HepG2 (cell line): ENCODE measurements around the gene MVP. TPM values are rescaled to one million over a fixed set of nuclear protein-coding genes. Genes with fewer than 3 reads are reported as not detected.

Source experiments
- ATAD3A ChIP-seq: sonication (generic); formaldehyde crosslinking; IDR thresholded peaks from 2 replicates; pipeline ENCODE4 v1.4.0; 2020; ENCODE audit warnings: missing genetic modification reagents
- DMAP1 ChIP-seq: IDR thresholded peaks from 2 replicates; pipeline ENCODE4 v1.6.1; 2016
- HCFC1 ChIP-seq: fragments of 150-350 bp; IDR thresholded peaks from 2 replicates; pipeline ENCODE4 v1.6.1; 2014; ENCODE audit warnings: low read depth, low read length
- HOXA5 ChIP-seq: sonication (generic); formaldehyde crosslinking; IDR thresholded peaks from 2 replicates; pipeline ENCODE4 v1.4.0; 2020; ENCODE audit warnings: missing genetic modification reagents
- KDM3A ChIP-seq: IDR thresholded peaks from 2 replicates; pipeline ENCODE4 v1.6.1; 2018; ENCODE audit warnings: low read depth, missing compliant biosample characterization
- KDM5A ChIP-seq: fragments of 200-600 bp; sonication (generic); IDR thresholded peaks from 2 replicates; pipeline ENCODE4 v1.7.0; 2018; ENCODE audit warnings: antibody characterized with exemption, mild to moderate bottlenecking, low read length, borderline replicate concordance
- SRF ChIP-seq: IDR thresholded peaks from 2 replicates; pipeline ENCODE4 v1.6.1; 2011; ENCODE audit warnings: mild to moderate bottlenecking, low read depth, low read length, moderate library complexity
- SRSF9 ChIP-seq: fragments of 200-400 bp; formaldehyde crosslinking; IDR thresholded peaks from 2 replicates; pipeline ENCODE4 v1.6.1; 2018; ENCODE audit warnings: borderline replicate concordance, mild to moderate bottlenecking, low read depth, low read length; ENCODE audit not compliant: insufficient read depth, poor library complexity, severe bottlenecking
- TFAP4 ChIP-seq: sonication (generic); IDR thresholded peaks from 2 replicates; pipeline ENCODE4 v1.6.1; 2016; ENCODE audit warnings: low read depth, borderline replicate concordance
- TMF1 ChIP-seq: sonication (generic); formaldehyde crosslinking; IDR thresholded peaks from 2 replicates; pipeline ENCODE4 v1.8.1; 2022; ENCODE audit warnings: low read depth, missing genetic modification reagents
- ZBTB49 ChIP-seq: sonication (generic); formaldehyde crosslinking; IDR thresholded peaks from 2 replicates; pipeline ENCODE4 v1.4.0; 2020; ENCODE audit warnings: missing genetic modification reagents, borderline replicate concordance
- ZNF138 ChIP-seq: sonication (generic); formaldehyde crosslinking; IDR thresholded peaks from 2 replicates; pipeline ENCODE4 v1.5.0; 2020; ENCODE audit warnings: mild to moderate bottlenecking, low read depth, missing genetic modification reagents
- ZNF619 ChIP-seq: sonication (generic); formaldehyde crosslinking; IDR thresholded peaks from 2 replicates; pipeline ENCODE4 v1.4.0; 2020; ENCODE audit warnings: mild to moderate bottlenecking, missing genetic modification reagents
- ZSCAN30 ChIP-seq: sonication (generic); formaldehyde crosslinking; IDR thresholded peaks from 2 replicates; pipeline ENCODE4 v1.5.0; 2020; ENCODE audit warnings: mild to moderate bottlenecking, missing genetic modification reagents
- polyA plus RNA-seq, 8 experiments: library from polyadenylated mRNA; depleted of rRNA in 3 of 8; stranded (reverse) in 7 of 8; unstranded in 1 of 8; fragments of >200 nt; fragmentation: Illumina TruSeq in 4 of 8; extraction: Trizol in 4 of 8; gene quantifications; 2 replicates each; pipeline versions ENCODE4 v1.2.1 to v1.2.3, GENCODE V29; 2011 to 2016; ENCODE audit warnings: low read depth in 4 of 8, missing spikeins in 1 of 8, mixed read lengths in 1 of 8; ENCODE audit not compliant: insufficient read depth in 1 of 8
- total RNA-seq, 5 experiments: library from RNA; depleted of rRNA; stranded (reverse); fragments of >200 nt; fragmentation: Illumina TruSeq; extraction: Trizol; gene quantifications; 2 replicates each; pipeline ENCODE4 v1.2.3, GENCODE V29; 2016; ENCODE audit warnings: low read depth in 1 of 5
- TF ChIP-seq, protein P1 (sequence below): sonication (generic); formaldehyde crosslinking; IDR thresholded peaks from 2 replicates; pipeline ENCODE4 v1.8.1; 2023; ENCODE audit warnings: mild to moderate bottlenecking, inconsistent platforms, moderate library complexity, missing genetic modification reagents, borderline replicate concordance
- TF ChIP-seq, protein P2 (sequence below): sonication (generic); formaldehyde crosslinking; IDR thresholded peaks from 2 replicates; pipeline ENCODE4 v1.4.0; 2020; ENCODE audit warnings: missing genetic modification reagents
- TF ChIP-seq, protein P3 (sequence below): sonication (generic); formaldehyde crosslinking; IDR thresholded peaks from 2 replicates; pipeline ENCODE4 v1.8.0; 2023; ENCODE audit warnings: mild to moderate bottlenecking, missing genetic modification reagents

Gene MVP
- total and polyA plus RNA-seq, 2 of the 13 experiments (the other 11 are each of a cell fraction or from before 2014, with no cell fraction given): 22.9 to 43.5 TPM

DNA sequence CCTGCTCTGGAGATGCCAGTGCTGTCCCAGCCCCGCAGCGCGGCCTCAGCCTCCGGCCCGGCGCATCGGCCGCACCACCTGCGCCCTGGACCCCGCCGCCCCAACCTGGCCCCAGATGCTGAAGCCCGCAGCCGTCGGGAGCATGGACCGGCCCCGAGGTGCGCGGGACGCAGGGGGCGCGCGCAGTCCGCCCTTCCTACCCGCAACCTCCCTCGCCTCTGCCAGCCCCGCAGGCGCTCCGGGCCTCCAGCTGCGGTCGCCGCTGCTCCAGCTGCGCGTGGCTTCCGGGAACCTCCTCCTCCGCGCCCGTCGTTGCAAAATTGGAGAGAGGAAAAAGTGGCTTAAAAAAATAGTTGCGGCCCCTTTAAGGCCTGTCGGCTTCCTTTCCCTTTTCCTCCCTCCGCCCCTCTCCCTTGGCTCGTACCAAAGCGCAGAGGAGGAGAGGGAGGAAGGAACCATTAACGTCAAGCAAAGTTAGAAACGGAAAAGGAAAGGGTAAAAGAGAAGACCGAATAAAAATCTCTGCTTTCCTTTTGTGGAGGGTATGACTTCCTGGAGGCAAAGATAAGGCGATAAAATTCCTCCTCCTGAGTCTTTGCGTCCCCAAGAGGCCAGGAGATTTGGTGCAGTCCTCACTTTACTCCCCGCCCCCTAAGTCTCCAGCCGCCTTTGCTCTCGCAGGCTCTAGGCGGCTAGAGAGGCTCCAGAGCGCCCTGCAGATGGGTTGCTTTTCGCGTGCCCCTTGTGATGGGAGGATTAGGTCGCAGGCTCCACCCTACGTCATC, 42.8 kb downstream of the MVP start, which contains the start of gene CDIPT (continued):
- TF ChIP-seq ZBTB49 (CRISPR knock-in tag): 0 out of 2 replicates have a peak, but pooled peaks have one; percentile 36
- TF ChIP-seq HOXA5 (CRISPR knock-in tag): 0 out of 2 replicates have a peak, but pooled peaks have one; percentile 43
- peak; percentile 90 for TF ChIP-seq KDM5A
- TF ChIP-seq, protein P1, sequence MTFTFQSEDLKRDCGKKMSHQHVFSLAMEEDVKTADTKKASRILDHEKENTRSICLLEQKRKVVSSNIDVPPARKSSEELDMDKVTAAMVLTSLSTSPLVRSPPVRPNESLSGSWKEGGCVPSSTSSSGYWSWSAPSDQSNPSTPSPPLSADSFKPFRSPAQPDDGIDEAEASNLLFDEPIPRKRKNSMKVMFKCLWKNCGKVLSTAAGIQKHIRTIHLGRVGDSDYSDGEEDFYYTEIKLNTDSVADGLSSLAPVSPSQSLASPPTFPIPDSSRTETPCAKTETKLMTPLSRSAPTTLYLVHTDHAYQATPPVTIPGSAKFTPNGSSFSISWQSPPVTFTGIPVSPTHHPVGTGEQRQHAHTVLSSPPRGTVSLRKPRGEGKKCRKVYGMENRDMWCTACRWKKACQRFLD (CRISPR knock-in tag): no peak
- TF ChIP-seq KDM3A: peak; percentile 91
- TF ChIP-seq ZSCAN30: 0 out of 2 replicates have a peak, but pooled peaks have one; percentile 91
- no peak for TF ChIP-seq ZNF619 (CRISPR knock-in tag)
- TF ChIP-seq TMF1: peak; percentile 56; the same call in 1 of the 2 replicates
- TF ChIP-seq, protein P2, sequence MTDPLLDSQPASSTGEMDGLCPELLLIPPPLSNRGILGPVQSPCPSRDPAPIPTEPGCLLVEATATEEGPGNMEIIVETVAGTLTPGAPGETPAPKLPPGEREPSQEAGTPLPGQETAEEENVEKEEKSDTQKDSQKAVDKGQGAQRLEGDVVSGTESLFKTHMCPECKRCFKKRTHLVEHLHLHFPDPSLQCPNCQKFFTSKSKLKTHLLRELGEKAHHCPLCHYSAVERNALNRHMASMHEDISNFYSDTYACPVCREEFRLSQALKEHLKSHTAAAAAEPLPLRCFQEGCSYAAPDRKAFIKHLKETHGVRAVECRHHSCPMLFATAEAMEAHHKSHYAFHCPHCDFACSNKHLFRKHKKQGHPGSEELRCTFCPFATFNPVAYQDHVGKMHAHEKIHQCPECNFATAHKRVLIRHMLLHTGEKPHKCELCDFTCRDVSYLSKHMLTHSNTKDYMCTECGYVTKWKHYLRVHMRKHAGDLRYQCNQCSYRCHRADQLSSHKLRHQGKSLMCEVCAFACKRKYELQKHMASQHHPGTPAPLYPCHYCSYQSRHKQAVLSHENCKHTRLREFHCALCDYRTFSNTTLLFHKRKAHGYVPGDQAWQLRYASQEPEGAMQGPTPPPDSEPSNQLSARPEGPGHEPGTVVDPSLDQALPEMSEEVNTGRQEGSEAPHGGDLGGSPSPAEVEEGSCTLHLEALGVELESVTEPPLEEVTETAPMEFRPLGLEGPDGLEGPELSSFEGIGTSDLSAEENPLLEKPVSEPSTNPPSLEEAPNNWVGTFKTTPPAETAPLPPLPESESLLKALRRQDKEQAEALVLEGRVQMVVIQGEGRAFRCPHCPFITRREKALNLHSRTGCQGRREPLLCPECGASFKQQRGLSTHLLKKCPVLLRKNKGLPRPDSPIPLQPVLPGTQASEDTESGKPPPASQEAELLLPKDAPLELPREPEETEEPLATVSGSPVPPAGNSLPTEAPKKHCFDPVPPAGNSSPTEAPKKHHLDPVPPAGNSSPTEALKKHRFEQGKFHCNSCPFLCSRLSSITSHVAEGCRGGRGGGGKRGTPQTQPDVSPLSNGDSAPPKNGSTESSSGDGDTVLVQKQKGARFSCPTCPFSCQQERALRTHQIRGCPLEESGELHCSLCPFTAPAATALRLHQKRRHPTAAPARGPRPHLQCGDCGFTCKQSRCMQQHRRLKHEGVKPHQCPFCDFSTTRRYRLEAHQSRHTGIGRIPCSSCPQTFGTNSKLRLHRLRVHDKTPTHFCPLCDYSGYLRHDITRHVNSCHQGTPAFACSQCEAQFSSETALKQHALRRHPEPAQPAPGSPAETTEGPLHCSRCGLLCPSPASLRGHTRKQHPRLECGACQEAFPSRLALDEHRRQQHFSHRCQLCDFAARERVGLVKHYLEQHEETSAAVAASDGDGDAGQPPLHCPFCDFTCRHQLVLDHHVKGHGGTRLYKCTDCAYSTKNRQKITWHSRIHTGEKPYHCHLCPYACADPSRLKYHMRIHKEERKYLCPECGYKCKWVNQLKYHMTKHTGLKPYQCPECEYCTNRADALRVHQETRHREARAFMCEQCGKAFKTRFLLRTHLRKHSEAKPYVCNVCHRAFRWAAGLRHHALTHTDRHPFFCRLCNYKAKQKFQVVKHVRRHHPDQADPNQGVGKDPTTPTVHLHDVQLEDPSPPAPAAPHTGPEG: peak; percentile 64; the same call in 1 of the 2 replicates
- peak; percentile 79; the same call in 1 of the 2 replicates for TF ChIP-seq DMAP1 (CRISPR knock-in tag)
- TF ChIP-seq SRF: peak; percentile 25; the same call in 1 of the 2 replicates
- TF ChIP-seq, protein P3, sequence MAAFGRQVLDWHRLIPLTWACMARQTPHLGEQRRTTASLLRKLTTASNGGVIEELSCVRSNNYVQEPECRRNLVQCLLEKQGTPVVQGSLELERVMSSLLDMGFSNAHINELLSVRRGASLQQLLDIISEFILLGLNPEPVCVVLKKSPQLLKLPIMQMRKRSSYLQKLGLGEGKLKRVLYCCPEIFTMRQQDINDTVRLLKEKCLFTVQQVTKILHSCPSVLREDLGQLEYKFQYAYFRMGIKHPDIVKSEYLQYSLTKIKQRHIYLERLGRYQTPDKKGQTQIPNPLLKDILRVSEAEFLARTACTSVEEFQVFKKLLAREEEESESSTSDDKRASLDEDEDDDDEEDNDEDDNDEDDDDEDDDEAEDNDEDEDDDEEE (CRISPR knock-in tag): 0 out of 2 replicates have a peak, but pooled peaks have one; percentile 33
- no peak for TF ChIP-seq SRSF9
- 0 out of 2 replicates have a peak, but pooled peaks have one; percentile 23 for TF ChIP-seq ZNF138 (CRISPR knock-in tag)
- TF ChIP-seq ATAD3A (CRISPR knock-in tag): no peak; the same call in 1 of the 2 replicates
- peak; percentile 74 for TF ChIP-seq TFAP4
- TF ChIP-seq HCFC1: peak; percentile 73
